Loucy (cell line): ENCODE measurements around the gene PDE4D.

Experiments
- H2AFZ ChIP-seq: fragments of 200-600 bp; sonication (generic); 2 replicates; pipeline ENCODE4 v1.6.0; 2016; ENCODE audit warnings: antibody characterized with exemption, mild to moderate bottlenecking, low read length, moderate library complexity
- H3F3A ChIP-seq: fragments of 200-600 bp; 2 replicates; pipeline ENCODE4 v1.6.0; 2016; ENCODE audit warnings: antibody characterized with exemption, low read depth, mild to moderate bottlenecking
- H3K27me3 ChIP-seq: fragments of 200-600 bp; sonication (generic); 2 replicates; pipeline ENCODE4 v1.6.1; 2014; ENCODE audit warnings: low read length, mild to moderate bottlenecking; ENCODE audit not compliant: insufficient read depth, poor library complexity, severe bottlenecking
- H3K36me3 ChIP-seq: fragments of 200-600 bp; sonication (generic); 2 replicates; pipeline ENCODE4 v1.6.1; 2016; ENCODE audit warnings: low read length; ENCODE audit not compliant: insufficient read depth
- H3K4me1 ChIP-seq: fragments of 200-600 bp; sonication (generic); 2 replicates; pipeline ENCODE4 v1.5.1; 2014; ENCODE audit warnings: low read length, mild to moderate bottlenecking; ENCODE audit not compliant: insufficient read depth, poor library complexity, severe bottlenecking
- H3K4me2 ChIP-seq: fragments of 200-600 bp; sonication (generic); 2 replicates; pipeline ENCODE4 v1.6.0; 2014; ENCODE audit warnings: antibody characterized with exemption, low read length, low read depth, mild to moderate bottlenecking; ENCODE audit not compliant: poor library complexity, severe bottlenecking
- H3K4me3 ChIP-seq: fragments of 200-600 bp; sonication (generic); 2 replicates; pipeline ENCODE4 v1.5.1; 2014; ENCODE audit warnings: low read length, mild to moderate bottlenecking, mixed read lengths; ENCODE audit not compliant: poor library complexity, severe bottlenecking
- H3K79me2 ChIP-seq: fragments of 200-600 bp; sonication (generic); 2 replicates; pipeline ENCODE4 v1.6.1; 2014; ENCODE audit warnings: low read length; ENCODE audit not compliant: insufficient read depth
- H3K9ac ChIP-seq: fragments of 200-600 bp; sonication (generic); 2 replicates; pipeline ENCODE4 v1.6.0; 2014; ENCODE audit warnings: mild to moderate bottlenecking, low read depth, low read length, moderate library complexity; ENCODE audit not compliant: poor library complexity, severe bottlenecking
- H3K9me2 ChIP-seq: fragments of 200-600 bp; sonication (generic); replicated peaks from 2 replicates; pipeline ENCODE4 v1.6.1; 2016; ENCODE audit warnings: low read depth, low read length, mixed read lengths
- H3K9me3 ChIP-seq: fragments of 200-600 bp; sonication (generic); 2 replicates; pipeline ENCODE4 v1.6.1; 2014; ENCODE audit warnings: mild to moderate bottlenecking, antibody characterized with exemption, low read length, low read depth; ENCODE audit not compliant: insufficient read depth
- H4K20me1 ChIP-seq: fragments of 200-600 bp; sonication (generic); 2 replicates; pipeline ENCODE4 v1.6.0; 2014; ENCODE audit warnings: antibody characterized with exemption, low read length, mild to moderate bottlenecking; ENCODE audit not compliant: insufficient read depth, poor library complexity, severe bottlenecking
- CTCF ChIP-seq: fragments of 200-600 bp; sonication (generic); conservative IDR thresholded peaks from 2 replicates; pipeline ENCODE4 v1.5.1; 2014; ENCODE audit warnings: mild to moderate bottlenecking, antibody characterized with exemption, low read length
- EZH2phosphoT487 ChIP-seq: fragments of 200-600 bp; IDR thresholded peaks from 2 replicates; pipeline ENCODE4 v1.6.1; 2018; ENCODE audit warnings: antibody characterized with exemption, mild to moderate bottlenecking, moderate library complexity, borderline replicate concordance

PDE4D gene

GRCh38 chr5:58968350-58968749, 925.2 kb downstream of the PDE4D start:
- no peaks in the 10 kb centered on the region for H3K36me3 ChIP-seq
- no peak for TF ChIP-seq CTCF

GRCh38 chr5:58967597-58968281, 925.8 kb downstream of the PDE4D start:
- H2AFZ ChIP-seq = no peak overlapping the region
- no peak for TF ChIP-seq CTCF
- H3K9ac ChIP-seq = no peak overlapping the region

More at GRCh38 chr5:58968350-58968749, 925.2 kb downstream of the PDE4D start:
- H3F3A ChIP-seq = no peaks in the 10 kb centered on the region
- H3K27me3 ChIP-seq = no peaks in the 10 kb centered on the region
- no peaks in the 10 kb centered on the region for H3K79me2 ChIP-seq
- H3K4me1 ChIP-seq = no peaks in the 10 kb centered on the region
- no peak overlapping the region for H3K9ac ChIP-seq
- H3K4me2 ChIP-seq = no peak overlapping the region
- H4K20me1 ChIP-seq = no peaks in the 10 kb centered on the region
- H3K9me3 ChIP-seq = no peaks in the 10 kb centered on the region
- H3K4me3 ChIP-seq = no peak overlapping the region
- no peaks in the 10 kb centered on the region for H3K9me2 ChIP-seq
- no peak overlapping the region for H2AFZ ChIP-seq

GRCh38 chr5:58965677-58966414, 927.7 kb downstream of the PDE4D start:
- Histone ChIP-seq H3K36me3 (no peaks in the 10 kb centered on the region), H3K9ac (no peak overlapping the region), H3K27me3 (no peaks in the 10 kb centered on the region), H3K4me2 (no peak overlapping the region), H3K9me3 (no peaks in the 10 kb centered on the region), H3K4me3 (no peak overlapping the region), H2AFZ (no peak overlapping the region), H4K20me1 (no peaks in the 10 kb centered on the region), H3K4me1 (no peaks in the 10 kb centered on the region), H3K79me2 (no peaks in the 10 kb centered on the region), H3K9me2 (no peaks in the 10 kb centered on the region), H3F3A (no peaks in the 10 kb centered on the region)
- no peak for TF ChIP-seq CTCF
- no peak for TF ChIP-seq EZH2phosphoT487

More at GRCh38 chr5:58967597-58968281, 925.8 kb downstream of the PDE4D start:
- Histone ChIP-seq H3K36me3 (no peaks in the 10 kb centered on the region), H3F3A (no peaks in the 10 kb centered on the region), H4K20me1 (no peaks in the 10 kb centered on the region), H3K9me2 (no peaks in the 10 kb centered on the region), H3K4me1 (no peaks in the 10 kb centered on the region), H3K27me3 (no peaks in the 10 kb centered on the region), H3K4me2 (no peak overlapping the region), H3K4me3 (no peak overlapping the region), H3K79me2 (no peaks in the 10 kb centered on the region), H3K9me3 (no peaks in the 10 kb centered on the region)
